HG02943 (cell line): ENCODE data around the gene LPGAT1.

Experiments
- ATAC-seq: cut with Tn5 transposase; IDR thresholded peaks from one replicate; pipeline ENCODE4 v1.9.1; 2021; ENCODE audit warnings: mild to moderate bottlenecking, low read depth, moderate library complexity; ENCODE audit not compliant: unreplicated experiment

LPGAT1 gene

DNA sequence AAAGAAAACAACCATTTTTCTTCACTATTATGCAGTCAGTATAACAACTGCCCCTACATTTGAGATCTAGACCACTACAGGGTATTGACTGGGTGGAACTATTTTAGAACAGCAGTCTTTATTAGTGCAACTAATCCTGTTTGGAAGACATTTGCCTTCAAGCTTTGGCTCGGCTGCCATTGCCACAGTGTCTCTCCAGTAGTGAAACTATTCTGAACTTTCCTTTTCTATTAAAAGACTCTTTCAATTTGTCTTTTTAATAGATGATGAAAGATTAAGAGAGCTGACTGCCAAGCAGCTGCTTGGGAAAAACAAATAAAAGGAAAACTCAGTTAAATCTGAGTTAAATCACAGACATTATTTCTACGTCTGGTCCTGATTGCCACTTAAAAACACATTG, 49.3 kb downstream of the LPGAT1 start:
- no peak for ATAC-seq

DNA sequence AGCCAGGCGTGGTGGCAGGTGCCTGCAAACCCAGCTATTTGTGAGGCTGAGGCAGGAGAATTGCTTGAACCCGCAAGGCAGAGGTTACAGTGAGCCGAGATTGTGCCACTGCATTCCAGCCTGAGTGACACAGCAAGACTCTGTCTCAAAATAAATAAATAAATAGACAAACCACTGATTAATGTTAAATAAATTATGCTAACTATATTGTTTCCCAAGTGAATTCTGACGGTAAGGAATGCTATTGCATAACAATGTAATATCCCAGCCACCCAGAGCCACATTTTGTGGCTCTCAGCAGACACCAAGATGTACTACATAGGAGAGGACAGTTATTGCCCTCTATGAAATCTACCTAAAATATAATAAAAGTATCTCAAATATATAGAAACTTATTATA, 55.4 kb downstream of the LPGAT1 start:
- ATAC-seq = no peak

DNA sequence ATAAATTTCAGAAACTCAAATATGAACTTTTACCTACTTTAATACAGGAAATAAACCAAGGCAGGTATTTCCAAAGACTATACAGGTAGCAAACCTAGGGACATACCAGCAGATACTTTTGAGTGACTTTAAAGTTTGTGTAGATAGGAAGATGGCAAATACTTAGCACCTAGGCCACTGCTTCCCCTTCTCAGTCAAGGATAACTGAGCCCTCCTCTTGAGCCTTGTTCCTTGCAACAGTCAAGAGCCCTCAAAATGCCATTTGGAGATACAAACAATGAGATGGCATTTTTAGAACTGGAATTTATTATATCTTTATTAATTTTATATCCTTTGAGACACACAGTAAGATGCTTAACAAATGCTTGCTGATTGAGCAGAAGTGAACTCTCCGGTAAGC, 65.9 kb downstream of the LPGAT1 start:
- no peak for ATAC-seq

DNA sequence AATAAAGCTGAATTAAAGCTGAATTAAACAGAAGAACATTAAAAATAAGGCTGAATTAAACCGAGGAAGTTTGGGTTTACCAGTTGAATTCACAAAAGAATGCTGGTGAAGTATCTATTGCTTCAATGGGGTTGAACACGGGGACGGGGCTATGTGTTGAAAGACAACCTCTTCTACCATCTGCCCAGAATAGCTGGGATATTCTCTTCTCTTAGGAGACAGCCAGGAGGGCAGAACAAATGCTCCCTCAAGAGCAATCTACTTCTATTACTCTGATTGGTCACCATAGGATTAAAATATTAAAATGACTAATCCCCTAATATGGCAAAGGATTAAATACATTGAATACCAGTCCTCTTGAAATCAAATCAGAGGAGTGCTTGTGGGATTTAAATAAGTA, 68.4 kb downstream of the LPGAT1 start:
- no peak for ATAC-seq

DNA sequence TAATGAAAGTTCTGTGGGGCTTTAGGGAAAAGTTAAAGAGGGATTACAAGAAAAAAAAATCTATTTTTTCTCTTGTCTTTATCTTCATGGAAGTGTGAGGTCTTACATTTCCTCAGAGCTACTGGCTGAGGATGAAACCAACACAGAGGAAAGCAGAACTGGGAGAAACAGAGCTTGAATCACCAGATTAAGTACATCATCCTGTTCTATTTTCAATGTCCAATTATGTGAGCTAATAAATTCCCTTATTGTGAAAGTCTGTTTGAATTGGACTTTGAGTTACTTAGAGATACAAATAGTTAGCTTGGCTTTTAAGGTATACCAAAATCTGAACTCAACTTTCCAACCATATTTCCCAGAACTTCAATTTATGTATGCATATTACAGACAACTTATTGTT, 69.2 kb downstream of the LPGAT1 start:
- ATAC-seq = no peak

DNA sequence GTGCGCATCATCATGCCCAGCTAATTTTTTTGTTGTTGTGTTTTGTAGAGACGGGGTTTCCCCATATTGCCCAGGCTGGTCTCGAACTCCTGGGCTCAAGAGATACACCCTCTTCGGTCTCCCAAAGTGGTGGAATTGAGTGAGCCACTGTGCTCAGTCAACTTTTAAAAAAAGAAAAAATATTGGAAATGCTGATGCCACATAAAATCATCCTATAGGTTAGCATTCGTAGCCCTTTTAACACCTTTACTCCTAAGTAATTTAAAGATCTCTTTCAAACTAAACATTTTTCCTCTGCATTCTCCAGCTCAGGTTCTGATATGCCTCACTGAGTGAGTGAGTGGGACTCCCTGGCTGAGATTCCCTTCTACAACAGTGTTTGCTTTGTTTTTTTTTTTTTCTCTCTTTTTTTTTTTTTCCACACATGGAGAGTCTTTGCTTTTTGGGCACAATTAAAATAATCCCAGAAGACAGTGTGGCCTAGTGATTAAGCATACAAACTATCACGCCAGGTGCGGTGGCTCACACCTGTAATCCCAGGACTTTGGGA, 74.0 kb downstream of the LPGAT1 start:
- no peak for ATAC-seq

DNA sequence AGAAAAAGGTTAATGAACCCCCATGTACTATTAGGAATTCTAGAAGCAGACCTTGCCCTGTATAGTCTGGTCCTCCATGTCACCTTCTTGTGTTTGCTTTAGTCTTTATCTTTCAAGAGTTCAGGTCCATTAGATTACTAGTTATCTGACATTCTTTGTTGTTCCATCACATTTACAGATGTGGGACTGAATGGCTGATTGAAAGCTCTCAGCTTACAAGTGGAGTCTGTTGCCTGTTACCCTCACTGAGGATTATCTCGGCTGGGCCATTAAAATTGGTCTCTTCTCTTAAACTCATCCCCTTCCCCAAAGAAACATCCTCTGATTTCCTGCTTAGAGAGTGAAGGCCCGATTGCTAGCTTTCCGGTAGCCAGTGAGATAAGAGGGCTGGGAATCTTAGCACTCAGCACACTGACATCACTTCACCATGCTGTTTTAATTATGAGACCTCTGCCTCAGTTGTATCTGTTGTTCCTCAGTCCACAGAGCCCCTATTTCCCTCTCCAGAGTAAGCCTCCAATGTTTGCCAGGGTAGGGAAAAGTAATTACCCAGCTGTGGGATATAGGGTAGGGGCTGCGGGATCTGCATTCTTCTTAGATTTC, 76.8 kb downstream of the LPGAT1 start:
- no peak for ATAC-seq

DNA sequence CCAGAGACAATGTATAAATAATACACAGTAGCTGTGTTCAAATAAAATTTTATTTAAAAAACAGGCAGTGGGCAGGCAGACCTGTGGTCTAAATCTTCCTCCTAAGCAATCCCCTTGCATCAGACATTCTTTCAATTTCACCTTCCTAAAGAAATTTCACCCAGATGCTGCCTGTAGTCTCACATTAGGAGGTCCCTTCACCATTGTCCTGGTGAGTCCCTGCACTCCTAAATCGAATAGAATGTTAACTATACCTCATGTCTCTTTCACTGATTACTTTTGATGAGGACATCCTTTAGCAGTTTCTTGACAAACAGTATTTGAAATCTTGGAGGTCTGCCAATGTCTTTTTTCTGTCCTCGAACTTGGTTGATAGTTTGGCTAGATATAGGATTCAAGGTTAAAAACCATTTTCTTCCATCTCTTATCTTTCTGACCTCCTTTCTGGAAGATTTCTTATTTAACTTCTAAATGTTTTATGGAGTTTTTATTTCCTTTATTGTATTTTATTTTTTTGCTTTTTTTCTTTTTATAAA, 77.5 kb downstream of the LPGAT1 start:
- no peak for ATAC-seq

DNA sequence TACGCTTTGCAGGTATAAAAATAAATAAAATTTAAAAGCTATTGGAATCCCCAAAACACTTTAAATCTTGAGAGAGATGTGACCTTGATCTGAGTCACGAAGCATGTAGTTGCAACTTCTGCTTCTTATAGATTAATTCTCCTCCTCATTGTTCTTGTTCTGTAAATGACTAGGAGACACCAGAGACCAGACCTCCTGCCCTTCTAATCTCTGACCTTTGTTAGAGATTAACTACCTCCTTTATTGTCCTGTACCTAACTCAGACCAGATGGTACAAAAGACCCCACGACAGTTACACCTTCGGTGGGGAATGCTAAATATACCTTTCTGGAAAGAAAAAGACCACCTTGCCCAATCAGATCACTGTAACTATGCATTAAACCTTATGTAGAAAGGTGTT, 78.2 kb downstream of the LPGAT1 start:
- ATAC-seq = no peak

DNA sequence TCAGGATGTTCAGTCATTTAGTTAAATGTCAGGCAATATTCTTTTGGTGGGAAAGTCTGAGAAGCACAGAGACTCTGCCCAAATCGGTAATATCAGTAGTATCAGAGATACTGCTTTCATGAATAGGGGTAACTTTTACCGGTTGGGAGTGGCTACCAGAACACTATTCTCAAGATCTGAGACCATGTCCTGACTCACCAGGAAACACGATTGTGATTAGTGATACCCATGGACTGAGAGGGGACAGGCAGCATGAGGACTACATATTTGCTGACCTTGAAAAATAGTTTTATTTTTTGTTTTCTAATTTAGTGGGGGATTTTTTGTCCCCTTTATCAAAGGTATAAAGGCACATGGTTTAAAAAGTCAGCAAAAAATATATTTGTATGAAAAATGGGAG, 79.1 kb downstream of the LPGAT1 start:
- no peak for ATAC-seq

DNA sequence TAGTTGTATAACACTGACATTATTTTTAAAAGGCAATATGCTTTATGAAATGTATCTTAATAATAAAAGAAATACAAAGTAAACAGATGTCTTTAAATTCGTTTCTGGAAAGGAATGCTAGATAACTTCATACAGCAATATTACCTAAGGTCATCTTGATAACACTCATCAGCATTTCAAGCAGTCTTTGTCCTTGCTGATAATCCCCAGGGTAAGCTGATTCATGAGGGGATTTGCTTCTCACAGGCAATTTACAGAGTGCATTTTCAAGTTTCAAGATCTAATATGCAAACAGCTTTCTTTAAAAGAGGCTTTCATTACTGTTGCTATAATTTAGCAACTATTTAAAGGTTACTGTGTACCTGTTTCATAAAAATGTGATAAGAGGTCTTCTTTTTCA, 80.0 kb downstream of the LPGAT1 start:
- ATAC-seq = no peak

DNA sequence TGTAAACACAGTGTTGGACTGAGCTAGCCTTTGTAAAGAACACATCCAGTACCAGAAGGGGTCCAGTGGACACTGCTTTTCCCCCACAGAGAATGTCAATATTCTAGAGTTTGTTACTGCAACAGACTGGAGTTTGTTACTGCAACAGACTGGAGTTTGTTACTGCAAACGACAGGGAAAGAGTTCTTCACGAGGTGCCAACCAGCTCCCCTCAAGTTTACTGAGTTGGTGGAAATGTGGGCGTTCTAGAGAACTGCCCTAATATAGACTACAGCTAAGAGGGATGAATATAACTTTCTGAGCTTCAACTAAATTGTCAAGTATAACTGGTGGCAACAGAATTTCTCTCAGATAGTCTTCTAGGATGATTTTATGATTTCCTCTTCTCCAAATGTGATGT, 81.3 kb downstream of the LPGAT1 start:
- ATAC-seq = no peak

DNA sequence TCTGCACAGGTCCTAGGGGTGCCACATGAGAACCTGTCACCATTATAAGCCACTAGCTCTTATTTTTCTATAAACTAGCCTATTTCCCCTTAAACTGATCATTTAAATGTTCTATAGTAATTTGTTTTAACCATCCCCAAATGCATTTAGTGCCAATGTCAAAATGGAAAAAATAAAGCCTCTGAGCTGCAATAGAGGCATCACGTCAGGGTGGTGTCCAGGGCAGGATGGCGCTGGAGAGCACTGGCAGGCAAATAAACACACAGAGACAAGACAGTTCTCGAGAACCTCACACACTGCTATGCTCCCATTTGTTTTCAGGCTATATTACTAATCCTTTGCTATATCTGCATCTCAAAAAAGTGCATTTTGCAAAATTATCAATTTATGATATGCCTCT, 81.8 kb downstream of the LPGAT1 start:
- ATAC-seq = no peak

DNA sequence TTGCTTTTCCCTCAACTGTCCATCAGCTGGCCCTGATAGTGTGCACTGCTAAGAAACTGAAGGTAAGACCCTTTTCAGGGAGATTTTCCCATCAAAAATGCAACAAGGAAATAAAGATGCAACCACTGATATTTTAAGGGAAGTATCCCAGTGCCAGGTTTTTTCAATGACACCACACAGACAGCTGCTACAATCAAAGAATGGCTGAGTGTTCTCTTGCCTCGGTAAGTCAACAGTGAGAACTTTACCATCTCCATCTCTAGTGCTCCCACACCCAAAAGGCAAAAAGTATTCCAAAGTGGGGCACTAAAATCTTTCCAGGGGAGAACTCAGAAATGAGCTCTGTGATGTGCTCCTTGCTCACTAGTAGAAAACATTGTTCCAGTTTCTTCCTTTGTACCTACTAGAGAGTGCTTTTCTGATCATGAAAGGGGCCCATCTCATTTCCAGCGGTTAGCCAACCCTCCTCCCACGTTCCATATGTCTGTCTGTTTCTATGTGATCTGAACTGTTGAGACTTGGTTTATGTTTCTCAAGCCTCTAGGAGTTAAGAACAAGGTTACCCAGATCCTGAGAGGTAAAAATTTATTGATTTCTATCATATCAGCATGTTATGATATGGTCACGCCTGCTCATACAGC, 87.6 kb downstream of the LPGAT1 start:
- ATAC-seq = no peak

DNA sequence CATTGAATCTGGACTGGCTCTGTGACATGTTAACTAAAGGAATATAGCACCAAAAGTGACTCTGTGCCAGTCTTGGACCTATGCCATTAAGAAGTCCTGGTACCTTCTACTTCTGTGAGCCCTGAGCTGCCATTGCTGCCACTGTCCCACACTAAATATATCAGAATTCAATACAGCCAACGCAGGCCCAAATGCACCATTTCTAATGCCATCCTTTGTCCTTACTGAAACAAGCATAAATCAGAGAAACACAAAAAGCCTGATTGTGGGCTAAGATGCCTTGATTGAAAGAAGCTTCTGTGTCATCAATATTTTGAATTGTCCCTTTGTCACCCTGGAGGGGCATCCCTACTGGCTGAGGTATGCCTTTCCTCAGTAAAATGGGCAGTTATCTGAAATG, 88.3 kb downstream of the LPGAT1 start:
- ATAC-seq = no peak

DNA sequence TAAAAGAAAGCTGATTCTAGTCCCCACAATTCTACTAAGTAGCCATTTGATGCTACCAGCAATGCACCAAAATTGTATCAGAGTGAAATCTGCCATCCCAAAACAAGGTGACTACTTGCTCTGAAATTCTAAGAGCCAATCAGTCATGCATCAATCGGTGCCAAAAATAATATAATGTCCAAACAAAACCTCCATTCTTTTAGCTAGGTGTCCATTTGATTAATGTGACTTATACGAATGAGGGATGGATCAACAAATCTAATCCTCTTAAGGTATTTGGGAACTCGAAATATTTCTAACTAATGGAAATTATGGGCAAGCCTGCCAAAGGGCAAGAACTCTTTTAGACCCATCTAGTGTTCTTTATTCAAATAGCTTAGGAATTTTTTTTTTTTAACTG, 88.8 kb downstream of the LPGAT1 start:
- ATAC-seq = no peak

DNA sequence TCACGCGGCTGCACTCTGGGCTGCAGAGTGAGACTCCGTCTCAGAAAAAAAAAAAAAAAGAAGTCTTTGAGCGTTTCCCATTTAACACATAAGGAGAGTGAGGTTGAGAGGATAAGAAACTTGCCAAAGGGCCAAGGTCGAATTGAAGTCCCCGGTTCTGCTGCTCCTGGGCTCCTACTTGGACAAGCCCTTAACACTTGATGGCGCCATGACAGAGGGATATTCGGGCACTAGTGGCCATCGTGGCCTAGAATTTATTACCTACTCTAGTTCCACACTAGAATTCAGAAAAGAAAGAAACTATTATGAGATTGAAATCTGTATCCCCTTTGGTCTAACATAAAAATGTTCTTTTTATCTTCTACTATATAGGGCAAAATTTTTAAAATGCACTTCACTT, 89.4 kb downstream of the LPGAT1 start:
- ATAC-seq = no peak

DNA sequence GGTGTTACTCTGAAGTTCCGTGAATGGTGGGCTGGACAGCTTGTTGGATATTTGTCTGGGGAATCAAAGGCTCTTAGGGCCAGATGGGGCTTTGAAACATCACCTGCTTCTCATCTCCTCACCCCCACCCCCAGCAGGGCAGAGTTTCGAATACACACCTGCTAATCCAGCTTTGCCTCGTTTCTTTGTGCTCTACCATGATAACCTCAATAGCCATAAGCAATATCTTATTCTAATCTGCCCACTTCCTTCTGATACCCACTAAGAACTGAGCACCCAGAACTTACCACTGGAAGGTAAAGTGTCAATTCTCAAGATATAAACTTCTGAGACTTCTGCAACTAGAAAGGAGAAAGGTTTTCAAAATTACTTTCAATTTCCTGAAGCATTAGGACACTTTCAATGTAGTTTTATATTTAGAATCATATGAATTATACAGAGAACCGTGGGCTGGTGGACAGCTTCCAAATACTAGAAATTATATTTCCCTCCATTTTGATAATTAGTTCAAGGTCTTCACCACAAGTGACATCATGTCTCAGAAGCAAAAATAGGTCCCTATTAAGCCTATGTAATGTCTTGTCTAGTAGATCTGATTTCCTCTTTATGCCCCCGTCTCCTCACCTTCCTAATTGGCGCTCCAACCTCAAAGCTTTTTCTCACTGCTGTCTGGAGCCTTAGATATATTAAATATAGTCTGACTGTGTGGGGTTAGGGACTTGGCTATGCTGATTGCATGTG, 90.7 kb downstream of the LPGAT1 start:
- peak; percentile 67 for ATAC-seq

DNA sequence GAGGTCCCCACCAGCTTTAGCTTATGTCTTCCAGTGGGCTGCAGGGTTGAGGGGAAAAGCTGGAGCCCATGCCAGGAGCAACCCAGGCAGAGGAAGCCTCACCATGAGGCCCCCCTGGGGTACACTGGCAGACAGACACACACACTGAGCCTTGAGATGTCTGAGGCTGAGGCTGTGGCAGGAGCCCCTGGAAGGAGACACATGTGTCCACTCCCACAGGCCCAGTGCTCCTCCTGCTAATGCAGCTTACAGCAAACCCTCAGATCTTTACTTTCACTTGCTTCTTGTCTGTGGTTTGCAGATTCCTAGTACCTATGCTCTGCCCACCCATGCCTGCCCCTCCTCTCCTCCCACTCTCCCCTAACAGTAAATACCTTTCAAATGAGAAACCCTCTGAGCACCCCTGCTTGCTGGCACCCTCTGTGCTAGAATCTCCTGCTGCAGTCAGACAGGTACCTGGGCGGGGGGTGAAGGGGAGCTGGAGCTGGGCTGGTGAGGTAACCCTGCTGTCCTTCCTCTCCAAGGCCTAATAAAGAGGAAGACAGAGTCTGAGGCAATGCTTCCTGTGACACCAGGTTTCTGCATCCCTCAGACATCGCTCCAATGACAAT, 91.8 kb downstream of the LPGAT1 start:
- ATAC-seq = no peak

DNA sequence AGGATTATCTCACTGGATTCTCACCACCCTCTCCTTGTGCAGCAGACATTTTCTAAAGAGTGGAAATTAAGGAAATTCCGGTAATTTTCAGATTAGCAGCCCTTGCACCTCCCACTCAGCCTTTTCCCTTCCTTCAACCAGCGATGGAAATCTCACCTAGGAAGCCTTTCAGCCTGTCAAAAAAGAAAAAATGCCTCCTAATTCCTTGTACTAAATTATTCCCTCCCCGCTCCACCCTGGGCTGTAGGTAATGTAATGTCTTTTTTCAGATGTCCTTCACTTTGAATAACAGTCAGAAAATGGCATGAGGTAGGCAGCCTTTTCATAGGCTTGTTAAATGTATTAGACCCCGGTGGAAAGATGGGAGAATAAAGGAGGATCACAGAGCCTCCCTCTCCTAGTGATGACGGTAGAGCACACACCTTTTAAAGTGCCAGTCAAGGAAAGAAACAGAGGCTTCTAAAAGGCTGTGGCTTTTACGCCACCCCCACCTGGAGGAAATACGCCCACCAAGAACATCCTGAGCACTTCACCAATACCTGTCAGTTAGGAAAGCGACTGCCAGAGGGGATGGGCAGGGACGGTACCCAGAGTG, 92.4 kb downstream of the LPGAT1 start:
- ATAC-seq = no peak
